GM23338 (cell line): ENCODE data around the gene TTC28.

ENCODE experiments used
- CREB1 ChIP-seq: fragments of 250-450 bp; sonication (Bioruptor Pico); IDR thresholded peaks from 2 replicates; pipeline ENCODE4 v1.5.0; 2020; ENCODE audit warnings: low read depth, mild to moderate bottlenecking, moderate library complexity
- CTCF ChIP-seq, 2 experiments: fragments of 200-600 bp in 1 of 2; sonication (generic) in 1 of 2; conservative IDR thresholded peaks; 2 replicates each; pipeline versions ENCODE4 v1.5.1 to v1.6.1; 2016 to 2017; ENCODE audit warnings: antibody characterized with exemption in 2 of 2, low read depth in 2 of 2, mild to moderate bottlenecking in 2 of 2, moderate library complexity in 1 of 2
- ETS1 ChIP-seq: IDR thresholded peaks from 2 replicates; pipeline ENCODE4 v1.6.1; 2016; ENCODE audit warnings: antibody characterized with exemption
- EZH2 ChIP-seq: fragments of 200-600 bp; sonication (generic); IDR thresholded peaks from one replicate; pipeline ENCODE4 v1.8.0; 2017; ENCODE audit warnings: antibody characterized with exemption, mild to moderate bottlenecking, low read depth; ENCODE audit not compliant: unreplicated experiment
- EZH2phosphoT487 ChIP-seq: fragments of 200-600 bp; sonication (generic); IDR thresholded peaks from one replicate; pipeline ENCODE4 v1.8.1; 2018; ENCODE audit warnings: antibody characterized with exemption; ENCODE audit not compliant: unreplicated experiment
- JUNB ChIP-seq: IDR thresholded peaks from one replicate; pipeline ENCODE4 v1.6.1; 2016; ENCODE audit warnings: antibody characterized with exemption; ENCODE audit not compliant: unreplicated experiment
- NANOG ChIP-seq: IDR thresholded peaks from 2 replicates; pipeline ENCODE4 v1.6.1; 2016; ENCODE audit warnings: antibody characterized with exemption, borderline replicate concordance
- POLR2AphosphoS5 ChIP-seq: IDR thresholded peaks from 2 replicates; pipeline ENCODE4 v1.6.1; 2016; ENCODE audit warnings: antibody characterized with exemption, low read depth
- REST ChIP-seq: IDR thresholded peaks from one replicate; pipeline ENCODE4 v1.6.1; 2018; ENCODE audit warnings: antibody characterized with exemption; ENCODE audit not compliant: unreplicated experiment
- ZNF114 ChIP-seq: fragments of 250-450 bp; sonication (Bioruptor Pico); IDR thresholded peaks from 2 replicates; pipeline ENCODE4 v1.5.0; 2020; ENCODE audit warnings: mild to moderate bottlenecking, moderate library complexity
- ZNF331 ChIP-seq: fragments of 250-450 bp; sonication (Bioruptor Pico); IDR thresholded peaks from 2 replicates; pipeline ENCODE4 v1.5.0; 2020; ENCODE audit warnings: low read depth, mild to moderate bottlenecking, moderate library complexity
- ZNF462 ChIP-seq: fragments of 250-450 bp; sonication (Bioruptor Pico); IDR thresholded peaks from 2 replicates; pipeline ENCODE4 v1.5.0; 2020; ENCODE audit warnings: mild to moderate bottlenecking, moderate library complexity

- TF ChIP-seq REST = no peak
- no peak for TF ChIP-seq CTCF (conservative IDR thresholded peaks at IDR 0.05; ENCODE audit: low read depth in 2 of 2)
- TF ChIP-seq JUNB = no peak
- TF ChIP-seq EZH2 = no peak
- no peak for TF ChIP-seq POLR2AphosphoS5
- no peak for TF ChIP-seq NANOG
- TF ChIP-seq CREB1 = no peak
- TF ChIP-seq ZNF331 (CRISPR knock-in tag) = no peak
- no peak for TF ChIP-seq EZH2phosphoT487
- TF ChIP-seq ETS1 = no peak
- TF ChIP-seq ZNF114 (CRISPR knock-in tag) = no peak
- TF ChIP-seq ZNF462 (CRISPR knock-in tag) = no peak
Measured at GRCh38 chr22:28430466-28431025, 249.1 kb downstream of the TTC28 start.
